SK-N-SH treated with all-trans-retinoic acid at 6 μM for 48 hours (cell line): ENCODE measurements around the gene DFFB.

Experiments used
- ATAC-seq: fragments of 200-7000 bp; cut with Tn5 transposase; 3 replicates; pipeline ENCODE4 v1.9.1; 2020; ENCODE audit warnings: mild to moderate bottlenecking, moderate library complexity
- ARNTL ChIP-seq: fragments of 450-650 bp; formaldehyde crosslinking; IDR thresholded peaks from 2 replicates; pipeline ENCODE4 v1.5.0; 2020; ENCODE audit warnings: low read depth, mild to moderate bottlenecking, moderate library complexity, borderline replicate concordance
- BACH2 ChIP-seq: fragments of 250-450 bp; sonication (Bioruptor Pico); IDR thresholded peaks from 2 replicates; pipeline ENCODE4 v1.9.0; 2021; ENCODE audit warnings: mild to moderate bottlenecking, borderline replicate concordance
- CREB5 ChIP-seq: fragments of 250-450 bp; sonication (Bioruptor Pico); IDR thresholded peaks from 2 replicates; pipeline ENCODE4 v1.5.1; 2020; ENCODE audit warnings: low read depth, mild to moderate bottlenecking, moderate library complexity
- CSDC2 ChIP-seq: fragments of 250-450 bp; sonication (Bioruptor Pico); IDR thresholded peaks from 2 replicates; pipeline ENCODE4 v1.5.0; 2020; ENCODE audit warnings: mild to moderate bottlenecking, moderate library complexity
- ESRRG ChIP-seq: fragments of 250-450 bp; sonication (Bioruptor Pico); IDR thresholded peaks from 2 replicates; pipeline ENCODE4 v1.6.1; 2021; ENCODE audit warnings: mild to moderate bottlenecking
- GLIS3 ChIP-seq: fragments of 250-450 bp; sonication (Bioruptor Pico); IDR thresholded peaks from 2 replicates; pipeline ENCODE4 v1.5.0; 2020; ENCODE audit warnings: mild to moderate bottlenecking, moderate library complexity
- ISL1 ChIP-seq: fragments of 250-450 bp; sonication (Bioruptor Pico); IDR thresholded peaks from 2 replicates; pipeline ENCODE4 v2.1.2; 2022; ENCODE audit warnings: mild to moderate bottlenecking, moderate library complexity
- OSR1 ChIP-seq: fragments of 250-450 bp; sonication (Bioruptor Pico); IDR thresholded peaks from 2 replicates; pipeline ENCODE4 v1.8.0; 2022; ENCODE audit warnings: moderate library complexity, mild to moderate bottlenecking, inconsistent platforms
- PPARA ChIP-seq: fragments of 250-450 bp; sonication (Bioruptor Pico); IDR thresholded peaks from 2 replicates; pipeline ENCODE4 v1.5.0; 2020; ENCODE audit warnings: mild to moderate bottlenecking, borderline replicate concordance
- RARB ChIP-seq: fragments of 250-450 bp; sonication (Bioruptor Pico); IDR thresholded peaks from 2 replicates; pipeline ENCODE4 v1.8.0; 2021; ENCODE audit warnings: mild to moderate bottlenecking, moderate library complexity
- SNAI2 ChIP-seq: fragments of 250-450 bp; sonication (Bioruptor Pico); IDR thresholded peaks from 2 replicates; pipeline ENCODE4 v1.5.0; 2020; ENCODE audit warnings: mild to moderate bottlenecking, moderate library complexity
- TCF4 ChIP-seq: fragments of 250-450 bp; sonication (Bioruptor Pico); IDR thresholded peaks from 2 replicates; pipeline ENCODE4 v1.8.0; 2021; ENCODE audit warnings: mild to moderate bottlenecking, moderate library complexity, borderline replicate concordance
- TSHZ2 ChIP-seq: fragments of 250-450 bp; sonication (Bioruptor Pico); IDR thresholded peaks from 2 replicates; pipeline ENCODE4 v1.5.0; 2020; ENCODE audit warnings: mild to moderate bottlenecking, moderate library complexity
- ZC3H10 ChIP-seq: fragments of 250-450 bp; sonication (Bioruptor Pico); IDR thresholded peaks from 2 replicates; pipeline ENCODE4 v1.5.1; 2021; ENCODE audit warnings: mild to moderate bottlenecking, moderate library complexity
- ZFP3 ChIP-seq: fragments of 250-450 bp; sonication (Bioruptor Pico); IDR thresholded peaks from 2 replicates; pipeline ENCODE4 v1.5.0; 2020; ENCODE audit warnings: mild to moderate bottlenecking, moderate library complexity
- ZFP30 ChIP-seq: fragments of 450-650 bp; formaldehyde crosslinking; IDR thresholded peaks from 2 replicates; pipeline ENCODE4 v1.5.0; 2022; ENCODE audit warnings: mild to moderate bottlenecking, moderate library complexity
- ZNF565 ChIP-seq: fragments of 450-650 bp; formaldehyde crosslinking; conservative IDR thresholded peaks from 2 replicates; pipeline ENCODE4 v1.5.0; 2020; ENCODE audit warnings: low read depth, mild to moderate bottlenecking, moderate library complexity
- ZNF70 ChIP-seq: fragments of 450-650 bp; formaldehyde crosslinking; IDR thresholded peaks from 2 replicates; pipeline ENCODE4 v1.5.0; 2020; ENCODE audit warnings: mild to moderate bottlenecking, moderate library complexity
- TF ChIP-seq, protein P1 (sequence below): fragments of 250-450 bp; sonication (Bioruptor Pico); IDR thresholded peaks from 2 replicates; pipeline ENCODE4 v1.8.0; 2020; ENCODE audit warnings: mild to moderate bottlenecking, moderate library complexity, borderline replicate concordance
- TF ChIP-seq, protein P2 (sequence below): fragments of 250-450 bp; sonication (Bioruptor Pico); IDR thresholded peaks from 2 replicates; pipeline ENCODE4 v1.8.0; 2021; ENCODE audit warnings: low read depth, mild to moderate bottlenecking, moderate library complexity, borderline replicate concordance
- TF ChIP-seq, protein P3 (sequence below): fragments of 250-450 bp; sonication (Bioruptor Pico); IDR thresholded peaks from 2 replicates; pipeline ENCODE4 v1.5.1; 2021; ENCODE audit warnings: mild to moderate bottlenecking, moderate library complexity

DFFB gene

DNA sequence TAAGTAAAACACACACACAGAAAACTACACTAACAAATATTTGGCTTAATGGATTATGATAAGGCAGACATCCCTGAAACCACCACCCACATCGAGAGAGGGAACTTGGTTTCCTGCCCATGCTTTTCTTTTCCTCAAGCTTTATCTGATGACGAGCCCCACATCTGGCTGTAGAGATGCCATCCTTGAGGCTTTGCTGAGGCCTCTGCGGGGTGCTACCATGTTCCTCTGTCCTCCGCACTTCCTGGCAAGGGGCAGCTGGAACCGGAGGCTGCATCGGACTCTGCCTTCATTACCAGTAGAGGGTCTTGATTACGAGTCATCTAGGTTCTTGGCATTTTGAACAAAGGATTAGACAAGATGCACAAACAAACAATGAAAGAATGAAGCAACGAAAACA is 64.5 kb downstream of the DFFB start:
- TF ChIP-seq RARB: no peak
- TF ChIP-seq, protein P1, sequence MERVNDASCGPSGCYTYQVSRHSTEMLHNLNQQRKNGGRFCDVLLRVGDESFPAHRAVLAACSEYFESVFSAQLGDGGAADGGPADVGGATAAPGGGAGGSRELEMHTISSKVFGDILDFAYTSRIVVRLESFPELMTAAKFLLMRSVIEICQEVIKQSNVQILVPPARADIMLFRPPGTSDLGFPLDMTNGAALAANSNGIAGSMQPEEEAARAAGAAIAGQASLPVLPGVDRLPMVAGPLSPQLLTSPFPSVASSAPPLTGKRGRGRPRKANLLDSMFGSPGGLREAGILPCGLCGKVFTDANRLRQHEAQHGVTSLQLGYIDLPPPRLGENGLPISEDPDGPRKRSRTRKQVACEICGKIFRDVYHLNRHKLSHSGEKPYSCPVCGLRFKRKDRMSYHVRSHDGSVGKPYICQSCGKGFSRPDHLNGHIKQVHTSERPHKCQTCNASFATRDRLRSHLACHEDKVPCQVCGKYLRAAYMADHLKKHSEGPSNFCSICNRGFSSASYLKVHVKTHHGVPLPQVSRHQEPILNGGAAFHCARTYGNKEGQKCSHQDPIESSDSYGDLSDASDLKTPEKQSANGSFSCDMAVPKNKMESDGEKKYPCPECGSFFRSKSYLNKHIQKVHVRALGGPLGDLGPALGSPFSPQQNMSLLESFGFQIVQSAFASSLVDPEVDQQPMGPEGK (CRISPR knock-in tag): no peak
- TF ChIP-seq ESRRG (CRISPR knock-in tag): no peak
- no peak for TF ChIP-seq ZNF565 (CRISPR knock-in tag)
- no peak for TF ChIP-seq BACH2 (CRISPR knock-in tag)
- no peak for TF ChIP-seq TSHZ2 (CRISPR knock-in tag)
- TF ChIP-seq, protein P2, sequence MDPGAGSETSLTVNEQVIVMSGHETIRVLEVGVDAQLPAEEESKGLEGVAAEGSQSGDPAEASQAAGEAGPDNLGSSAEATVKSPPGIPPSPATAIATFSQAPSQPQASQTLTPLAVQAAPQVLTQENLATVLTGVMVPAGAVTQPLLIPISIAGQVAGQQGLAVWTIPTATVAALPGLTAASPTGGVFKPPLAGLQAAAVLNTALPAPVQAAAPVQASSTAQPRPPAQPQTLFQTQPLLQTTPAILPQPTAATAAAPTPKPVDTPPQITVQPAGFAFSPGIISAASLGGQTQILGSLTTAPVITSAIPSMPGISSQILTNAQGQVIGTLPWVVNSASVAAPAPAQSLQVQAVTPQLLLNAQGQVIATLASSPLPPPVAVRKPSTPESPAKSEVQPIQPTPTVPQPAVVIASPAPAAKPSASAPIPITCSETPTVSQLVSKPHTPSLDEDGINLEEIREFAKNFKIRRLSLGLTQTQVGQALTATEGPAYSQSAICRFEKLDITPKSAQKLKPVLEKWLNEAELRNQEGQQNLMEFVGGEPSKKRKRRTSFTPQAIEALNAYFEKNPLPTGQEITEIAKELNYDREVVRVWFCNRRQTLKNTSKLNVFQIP (CRISPR knock-in tag): no peak
- TF ChIP-seq ZFP30: no peak
- TF ChIP-seq CREB5 (CRISPR knock-in tag): no peak
- no peak for TF ChIP-seq PPARA (CRISPR knock-in tag)
- TF ChIP-seq ZC3H10 (CRISPR knock-in tag): no peak
- no peak for TF ChIP-seq ZNF70 (CRISPR knock-in tag)
- no peak for TF ChIP-seq ARNTL (CRISPR knock-in tag)
- TF ChIP-seq ZFP3: no peak
- ATAC-seq: no peak

DNA sequence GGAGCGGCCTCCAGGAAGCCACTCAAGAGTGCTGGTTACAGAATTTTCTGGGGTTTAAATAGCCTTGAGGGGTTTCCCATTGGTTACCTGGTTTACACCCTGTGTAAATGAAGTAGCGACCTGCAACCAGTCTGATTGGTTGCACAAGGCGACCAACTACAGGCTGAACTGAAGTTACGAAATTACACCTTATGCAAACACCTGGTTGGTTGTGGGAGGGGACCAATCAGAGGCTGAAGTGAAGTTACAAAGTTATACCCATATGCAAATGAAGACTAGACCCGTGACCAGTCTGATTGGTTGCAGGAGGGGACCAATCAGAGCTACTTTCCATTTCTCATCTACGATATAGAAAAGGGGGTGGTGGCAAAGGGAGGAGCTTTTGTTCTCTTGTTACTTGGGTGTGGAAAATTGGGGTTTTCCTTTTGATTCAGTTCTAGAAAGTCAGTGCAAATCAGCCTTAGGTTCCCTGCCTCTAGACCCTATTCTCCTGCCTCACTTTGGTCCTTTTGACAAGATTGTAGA is 65.0 kb downstream of the DFFB start:
- no peak for TF ChIP-seq PPARA (CRISPR knock-in tag)
- no peak for TF ChIP-seq SNAI2
- TF ChIP-seq ESRRG (CRISPR knock-in tag): no peak
- no peak for TF ChIP-seq TSHZ2 (CRISPR knock-in tag)
- TF ChIP-seq ZNF70 (CRISPR knock-in tag): no peak
- TF ChIP-seq GLIS3 (CRISPR knock-in tag): no peak
- no peak for TF ChIP-seq OSR1 (CRISPR knock-in tag)
- no peak for TF ChIP-seq TCF4 (CRISPR knock-in tag)
- no peak for TF ChIP-seq ZFP3
- TF ChIP-seq ZFP30: no peak
- no peak for TF ChIP-seq ISL1 (CRISPR knock-in tag)
- TF ChIP-seq, all 23 proteins: peak for 0
- ATAC-seq: no peak

GRCh38 chr1:3922851-3923250 is 65.6 kb downstream of the DFFB start:
- ATAC-seq: no peak
- TF ChIP-seq ZNF565 (CRISPR knock-in tag): no peak
- no peak for TF ChIP-seq BACH2 (CRISPR knock-in tag)
- TF ChIP-seq TSHZ2 (CRISPR knock-in tag): no peak
- TF ChIP-seq ZFP3: no peak
- TF ChIP-seq ZC3H10 (CRISPR knock-in tag): no peak
- no peak for TF ChIP-seq TCF4 (CRISPR knock-in tag)
- TF ChIP-seq ISL1 (CRISPR knock-in tag): no peak
- TF ChIP-seq, protein P3, sequence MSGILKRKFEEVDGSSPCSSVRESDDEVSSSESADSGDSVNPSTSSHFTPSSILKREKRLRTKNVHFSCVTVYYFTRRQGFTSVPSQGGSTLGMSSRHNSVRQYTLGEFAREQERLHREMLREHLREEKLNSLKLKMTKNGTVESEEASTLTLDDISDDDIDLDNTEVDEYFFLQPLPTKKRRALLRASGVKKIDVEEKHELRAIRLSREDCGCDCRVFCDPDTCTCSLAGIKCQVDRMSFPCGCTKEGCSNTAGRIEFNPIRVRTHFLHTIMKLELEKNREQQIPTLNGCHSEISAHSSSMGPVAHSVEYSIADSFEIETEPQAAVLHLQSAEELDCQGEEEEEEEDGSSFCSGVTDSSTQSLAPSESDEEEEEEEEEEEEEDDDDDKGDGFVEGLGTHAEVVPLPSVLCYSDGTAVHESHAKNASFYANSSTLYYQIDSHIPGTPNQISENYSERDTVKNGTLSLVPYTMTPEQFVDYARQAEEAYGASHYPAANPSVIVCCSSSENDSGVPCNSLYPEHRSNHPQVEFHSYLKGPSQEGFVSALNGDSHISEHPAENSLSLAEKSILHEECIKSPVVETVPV (CRISPR knock-in tag): no peak
- TF ChIP-seq OSR1 (CRISPR knock-in tag): no peak
- TF ChIP-seq ARNTL (CRISPR knock-in tag): no peak
- TF ChIP-seq ZNF70 (CRISPR knock-in tag): no peak
- no peak for TF ChIP-seq CSDC2 (CRISPR knock-in tag)
- TF ChIP-seq PPARA (CRISPR knock-in tag): no peak
- no peak for TF ChIP-seq SNAI2
- no peak for TF ChIP-seq GLIS3 (CRISPR knock-in tag)
